ENCODE data around the gene RNF7.
"Not testable (repeated sequence)": the region's sequence is repeated elsewhere in the genome, so short reads cannot be mapped to it uniquely, and the experiment has no call there.

The RNF7 gene

GRCh38 chr3:141738022-141738890 is at the start of gene RNF7:
TSS of gene RNF7 (plus strand) at chr3:141738298. CDS start at chr3:141738342, 44 bp downstream.
- DNase-seq (ENCODE audit: low read depth, low spot score) = peak; percentile 94

DNA sequence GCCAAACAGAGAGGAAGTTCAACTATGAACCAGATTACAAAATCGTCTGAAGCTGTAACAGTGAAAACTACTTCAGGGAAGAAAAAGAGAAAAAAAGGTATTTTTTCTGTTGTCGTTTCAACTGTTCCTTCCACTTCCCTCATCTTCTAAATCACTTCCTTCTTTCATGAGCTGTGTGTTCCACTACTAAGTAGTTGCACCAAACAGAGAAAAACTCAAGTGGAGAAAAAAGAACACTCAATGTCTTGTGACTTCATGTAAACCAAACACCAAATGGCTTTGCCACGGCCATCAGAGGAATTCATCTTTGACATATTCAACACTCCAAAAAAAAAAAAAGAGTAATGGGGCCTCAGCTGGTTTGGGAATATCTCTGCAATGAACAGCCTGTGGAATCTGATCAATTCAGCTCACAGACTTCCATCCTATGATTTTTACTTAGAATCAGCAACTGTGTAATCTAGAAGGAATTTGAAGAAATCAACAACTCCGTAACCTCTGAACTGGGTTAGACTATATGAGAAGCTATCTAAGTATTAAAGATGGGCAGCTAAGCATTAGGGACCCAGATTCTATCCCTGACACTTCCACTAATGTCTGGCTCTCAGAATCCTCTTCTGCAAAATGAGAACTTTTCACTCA is 47.5 kb upstream of the RNF7 start:
- DNase-seq (ENCODE audit: low read depth, low spot score) = no peak

DNA sequence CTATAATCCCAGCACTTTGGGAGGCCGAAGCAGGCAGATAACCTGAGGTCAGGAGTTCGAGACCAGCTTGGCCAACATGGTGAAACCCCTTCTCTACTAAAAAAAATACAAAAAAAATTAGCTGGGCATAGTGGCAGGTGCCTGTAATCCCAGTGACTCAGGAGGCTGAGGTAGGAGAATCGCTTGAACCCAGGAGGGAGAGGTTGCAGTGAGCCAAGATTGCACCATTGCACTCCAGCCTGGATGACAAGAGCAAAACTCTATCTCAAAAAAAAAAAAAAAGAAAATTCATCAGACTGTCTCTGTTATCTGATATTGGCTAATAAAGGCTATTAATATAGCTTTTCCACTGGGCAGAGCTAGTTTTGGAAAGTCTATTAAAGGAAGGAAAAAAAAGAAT is 46.6 kb upstream of the RNF7 start:
- not testable (repeated sequence) for DNase-seq (ENCODE audit: low read depth, low spot score)

- DNase-seq (ENCODE audit: low read depth, low spot score) = not testable (repeated sequence)
Measured at GRCh38 chr3:141692973-141693372, 45.1 kb upstream of the RNF7 start.

- no peak for DNase-seq (ENCODE audit: low read depth, low spot score)
Measured at GRCh38 chr3:141699324-141699723, 38.8 kb upstream of the RNF7 start.

DNA sequence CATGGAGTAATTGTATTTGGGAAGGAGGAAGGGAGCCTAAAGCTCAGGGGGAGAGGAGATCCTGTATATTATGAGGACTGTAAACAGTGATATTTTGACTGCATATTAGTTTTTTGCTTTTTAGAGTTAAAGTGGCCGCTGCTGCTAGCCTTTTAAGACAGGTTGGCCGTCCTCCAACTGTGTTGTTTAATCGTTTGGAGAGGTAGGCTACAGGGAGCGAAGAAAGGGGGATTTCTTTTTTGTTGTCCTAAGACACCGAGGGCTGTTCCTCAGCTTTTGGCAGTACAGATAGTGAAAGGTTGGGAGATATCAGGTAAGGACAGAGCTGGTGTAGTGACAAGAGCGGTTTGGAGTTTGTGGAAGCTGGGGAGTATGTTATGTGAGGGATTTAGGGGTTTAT is 38.2 kb upstream of the RNF7 start:
- no peak for DNase-seq (ENCODE audit: low read depth, low spot score)

DNA sequence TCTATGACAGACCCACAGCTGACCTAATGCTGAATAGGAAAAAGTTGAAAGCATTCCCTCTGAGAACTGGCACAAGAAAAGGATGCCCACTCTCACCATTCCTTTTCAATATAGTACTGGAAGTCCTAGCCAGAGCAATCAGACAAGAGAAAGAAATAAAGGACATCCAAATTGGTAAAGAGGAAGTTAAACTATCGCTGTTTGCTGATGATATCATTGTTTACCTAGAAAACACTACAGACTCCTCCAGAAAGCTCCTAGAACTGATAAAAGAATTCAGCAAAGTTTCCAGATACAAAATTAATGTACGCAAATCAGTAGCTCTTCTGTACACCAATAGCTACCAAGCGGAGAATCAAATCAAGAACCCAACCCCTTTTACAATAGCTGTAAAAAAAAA is 34.7 kb upstream of the RNF7 start:
- not testable (repeated sequence) for DNase-seq (ENCODE audit: low read depth, low spot score)

DNA sequence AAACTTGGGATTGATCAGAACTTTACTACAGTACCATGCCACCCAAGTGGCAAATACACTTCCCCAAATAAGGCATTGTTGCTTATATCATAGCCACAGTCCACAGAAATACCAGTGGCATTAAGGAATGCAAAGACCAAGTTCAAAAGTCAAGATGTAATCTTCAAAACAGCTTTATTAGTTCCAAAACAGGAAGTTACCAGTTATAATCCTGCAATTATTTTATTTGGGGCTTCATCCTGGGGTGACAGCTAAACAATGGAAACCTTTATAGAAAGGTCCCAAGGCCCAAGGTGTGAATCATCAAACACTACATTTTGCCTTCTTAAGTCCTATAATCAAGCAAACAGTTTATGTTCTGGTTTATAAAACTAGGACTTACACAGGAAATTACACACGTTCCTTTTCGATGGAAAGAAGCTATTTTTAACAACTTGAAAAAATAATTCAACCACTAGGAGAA is 30.3 kb upstream of the RNF7 start:
- no peak for DNase-seq (ENCODE audit: low read depth, low spot score)

- DNase-seq (ENCODE audit: low read depth, low spot score) = no peak
Measured at GRCh38 chr3:141708367-141708766, 29.7 kb upstream of the RNF7 start.

GRCh38 chr3:141709126-141709770 is 28.9 kb upstream of the RNF7 start:
- DNase-seq (ENCODE audit: low read depth, low spot score) = no peak

GRCh38 chr3:141710121-141710520 is 28.0 kb upstream of the RNF7 start:
- no peak for DNase-seq (ENCODE audit: low read depth, low spot score)

DNA sequence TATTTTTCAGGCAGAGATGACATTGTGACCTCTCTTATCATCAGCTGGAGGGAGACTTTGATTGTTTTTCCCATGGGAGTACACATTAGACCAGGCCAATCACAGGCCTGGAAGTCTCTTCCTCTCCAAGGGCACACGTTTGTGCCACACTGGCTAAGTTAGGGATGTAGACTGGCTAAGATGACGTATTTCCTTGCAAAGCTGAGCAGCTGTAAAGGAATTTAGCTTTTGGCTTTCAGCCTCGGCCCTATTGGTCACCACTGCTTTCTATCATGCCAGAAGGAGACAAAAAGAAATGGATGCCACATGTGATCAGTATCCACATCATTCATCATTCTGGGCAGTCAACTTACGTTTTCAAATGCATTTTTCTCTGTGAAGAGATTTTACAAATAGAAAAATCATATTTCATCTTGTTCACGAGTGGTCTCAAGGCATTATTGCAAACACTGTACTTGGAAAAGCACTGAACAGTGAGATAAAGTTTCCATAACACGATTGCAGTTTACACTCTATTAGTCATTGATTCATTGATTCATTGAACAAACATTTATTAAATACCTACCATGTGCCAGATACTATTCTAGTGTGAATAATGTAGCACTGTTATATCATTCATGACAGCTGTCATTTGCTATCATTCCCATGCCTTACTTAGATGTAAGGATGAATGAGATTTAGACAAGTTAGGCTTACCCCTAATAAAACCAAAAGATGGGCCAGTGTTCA is 27.0 kb upstream of the RNF7 start:
- DNase-seq (ENCODE audit: low read depth, low spot score) = no peak

GRCh38 chr3:141714671-141715070 is 23.4 kb upstream of the RNF7 start:
- DNase-seq (ENCODE audit: low read depth, low spot score) = no peak

GRCh38 chr3:141722081-141722480 is 16.0 kb upstream of the RNF7 start:
- DNase-seq (ENCODE audit: low read depth, low spot score) = no peak

DNA sequence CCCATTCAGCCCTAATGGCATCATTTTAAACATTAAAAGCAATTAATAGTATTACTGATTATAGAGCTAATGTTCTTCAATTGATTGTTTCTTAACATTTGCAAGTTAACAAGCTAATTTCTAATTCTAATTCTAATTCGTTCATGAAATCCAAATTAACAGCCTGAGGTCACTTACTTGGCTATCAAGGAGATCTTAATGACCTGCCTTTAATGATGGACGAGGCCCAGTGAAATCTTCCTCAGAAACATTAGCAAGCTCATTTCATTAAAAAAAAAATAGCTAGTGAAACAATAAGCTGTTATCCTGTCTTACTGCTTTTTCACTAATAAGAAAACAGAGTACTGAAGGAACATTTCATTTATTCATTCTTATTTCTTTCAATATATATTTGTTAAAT is 15.4 kb upstream of the RNF7 start:
- DNase-seq (ENCODE audit: low read depth, low spot score) = no peak

DNA sequence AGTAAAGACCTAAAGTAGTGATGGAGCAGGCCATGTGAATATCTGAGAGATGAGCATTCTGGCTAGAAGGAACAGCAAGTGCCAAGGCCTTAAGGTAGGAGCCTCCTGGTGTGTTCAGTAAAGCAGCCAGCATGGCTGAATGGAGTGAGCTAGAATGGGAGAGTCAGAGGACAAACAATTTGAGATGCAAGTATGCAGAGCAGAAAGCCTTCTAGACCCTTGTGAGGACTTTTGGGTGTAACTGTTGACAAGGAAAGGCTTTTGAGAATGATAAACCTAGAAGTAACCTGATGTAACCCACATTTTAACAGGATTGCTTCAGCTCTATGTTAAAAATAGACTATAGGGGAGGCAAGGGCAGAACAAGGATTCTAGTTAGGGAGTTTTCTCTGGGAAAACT is 14.8 kb upstream of the RNF7 start:
- DNase-seq (ENCODE audit: low read depth, low spot score) = no peak

DNA sequence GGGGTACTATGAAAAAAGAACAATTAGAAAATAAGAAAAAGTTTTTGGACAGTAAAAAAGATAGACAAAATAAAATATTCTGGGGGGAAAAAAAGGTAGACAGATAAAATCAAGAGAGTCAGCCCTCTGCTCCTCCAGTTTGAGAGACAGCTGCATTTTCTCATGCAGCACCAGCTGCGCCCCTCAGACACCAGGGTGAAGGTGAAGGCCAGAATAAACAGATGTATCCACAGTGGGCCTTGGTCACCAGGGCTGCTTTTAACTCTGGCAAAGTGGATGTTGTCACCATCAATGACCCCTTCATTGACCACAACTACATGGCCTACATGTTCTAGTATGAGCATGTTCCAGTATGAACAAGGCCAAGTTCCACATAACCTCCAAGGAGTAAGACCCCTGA is 13.9 kb upstream of the RNF7 start:
- no peak for DNase-seq (ENCODE audit: low read depth, low spot score)

- DNase-seq (ENCODE audit: low read depth, low spot score) = no peak
Measured at GRCh38 chr3:141725036-141725435, 13.1 kb upstream of the RNF7 start.

DNA sequence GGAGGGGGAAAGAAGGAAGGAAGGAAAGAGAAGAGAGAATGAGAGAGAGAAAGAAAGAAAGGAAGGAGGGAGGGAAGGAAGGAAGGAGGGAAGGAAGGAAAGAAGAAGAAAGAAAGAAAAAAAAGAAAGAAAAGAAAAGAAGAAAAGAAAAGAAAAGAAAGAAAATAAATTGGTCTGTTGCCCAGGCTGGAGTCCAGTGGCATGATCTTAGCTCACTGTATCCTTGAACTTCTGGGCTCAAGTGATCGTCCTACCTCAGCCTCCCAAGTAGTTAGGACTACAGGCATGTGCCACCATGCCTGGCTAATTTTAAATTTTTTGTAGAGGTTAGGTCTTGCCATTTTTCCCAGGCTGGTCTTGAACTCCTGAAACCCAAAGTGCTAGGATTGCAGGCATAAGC is 11.6 kb upstream of the RNF7 start:
- DNase-seq (ENCODE audit: low read depth, low spot score) = no peak

- no peak for DNase-seq (ENCODE audit: low read depth, low spot score)
Measured at GRCh38 chr3:141728355-141728892, 9.7 kb upstream of the RNF7 start.

- DNase-seq (ENCODE audit: low read depth, low spot score) = no peak
Measured at GRCh38 chr3:141729240-141729639, 8.9 kb upstream of the RNF7 start.

GRCh38 chr3:141735176-141735575 is 2.9 kb upstream of the RNF7 start:
- no peak for DNase-seq (ENCODE audit: low read depth, low spot score)

Measured in activated CD4-positive, CD25-positive, alpha-beta regulatory T cell treated with anti-CD3 and anti-CD28 coated beads, Interleukin-2, amount 50 U/mL, for 16 hours (primary cell).